GM12872 (cell line): ENCODE measurements around the gene PES1.
A peak's percentile ranks its signal among the peaks of the same experiment; 100 is the strongest.

Source experiments
- CTCF ChIP-seq: IDR thresholded peaks from 3 replicates; pipeline ENCODE4 v1.5.1; 2011; ENCODE audit warnings: low read depth, mild to moderate bottlenecking, low read length, moderate library complexity; ENCODE audit not compliant: insufficient read depth

The PES1 gene

GRCh38 chr22:30562366-30562765 lies 29.3 kb downstream of the PES1 start:
- TF ChIP-seq CTCF = no peak

GRCh38 chr22:30561402-30562189 lies 30.1 kb downstream of the PES1 start:
- no peak for TF ChIP-seq CTCF

GRCh38 chr22:30560643-30561202 lies 31.0 kb downstream of the PES1 start:
- 0 out of 3 replicates have a peak, but pooled peaks have one; percentile 39 for TF ChIP-seq CTCF

GRCh38 chr22:30559889-30560288 lies 31.8 kb downstream of the PES1 start:
- no peak for TF ChIP-seq CTCF

- TF ChIP-seq CTCF = no peak
These were observed 34.5 kb downstream of the PES1 start for GRCh38 chr22:30557243-30557642.

GRCh38 chr22:30556388-30556787 lies 35.3 kb downstream of the PES1 start:
- TF ChIP-seq CTCF = 0 out of 3 replicates have a peak, but pooled peaks have one; percentile 9

- no peak for TF ChIP-seq CTCF
These were observed 36.2 kb downstream of the PES1 start for GRCh38 chr22:30555282-30556210.
